LNCaP clone FGC (cell line): ENCODE measurements around the gene HYAL1.

Source experiments
- DNase-seq: peaks from one replicate; pipeline ENCODE4 v3.0.0-alpha.2; 2011; ENCODE audit warnings: low read depth
- H3K4me3 ChIP-seq: 2 replicates; pipeline ENCODE4 v1.5.1; 2011; ENCODE audit warnings: mild to moderate bottlenecking, low read depth, low read length, control low read depth
- TF ChIP-seq, protein P1 (sequence below): IDR thresholded peaks from 2 replicates; pipeline ENCODE4 v1.5.1; 2012; ENCODE audit warnings: mild to moderate bottlenecking; ENCODE audit not compliant: control insufficient read depth, insufficient read depth; ENCODE audit errors: extremely low read depth

HYAL1 gene

DNA sequence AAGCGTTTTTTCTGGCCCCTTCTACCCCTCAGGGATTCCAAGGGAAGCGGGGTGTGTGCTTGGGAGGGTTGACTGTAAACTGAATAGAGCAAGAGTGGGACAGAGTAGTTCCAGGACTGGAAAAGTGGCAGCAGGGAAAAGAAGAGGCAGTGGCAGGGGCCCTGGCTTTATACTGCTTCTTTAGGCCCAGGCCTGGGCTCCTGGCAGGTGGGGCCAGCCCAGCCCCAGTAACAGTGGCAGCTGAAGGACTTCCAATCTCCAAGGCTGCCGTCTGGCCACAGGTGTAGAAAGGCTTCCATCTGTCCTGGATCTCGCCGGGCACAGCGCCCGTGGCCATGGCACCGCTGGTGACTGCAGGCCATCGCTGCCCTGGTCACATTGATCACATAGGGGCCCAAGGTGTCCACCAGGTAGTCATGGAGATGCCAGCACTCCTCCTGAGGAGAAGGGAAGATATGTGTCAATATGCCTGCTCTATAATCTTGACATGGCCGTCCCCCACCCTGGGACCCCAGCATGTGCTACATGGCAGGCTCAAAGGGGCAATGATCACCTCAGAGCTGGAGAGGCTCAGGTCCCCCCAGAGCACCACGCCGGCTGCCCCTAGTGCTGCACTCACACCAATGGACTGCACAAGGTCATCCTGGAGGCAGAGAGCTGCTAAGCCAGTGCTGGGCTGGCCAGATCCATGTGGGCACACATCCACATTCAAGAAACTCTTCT lies 10.1 kb downstream of the HYAL1 start:
- H3K4me3 ChIP-seq = peak overlapping the region; percentile 65
- TF ChIP-seq, protein P1, sequence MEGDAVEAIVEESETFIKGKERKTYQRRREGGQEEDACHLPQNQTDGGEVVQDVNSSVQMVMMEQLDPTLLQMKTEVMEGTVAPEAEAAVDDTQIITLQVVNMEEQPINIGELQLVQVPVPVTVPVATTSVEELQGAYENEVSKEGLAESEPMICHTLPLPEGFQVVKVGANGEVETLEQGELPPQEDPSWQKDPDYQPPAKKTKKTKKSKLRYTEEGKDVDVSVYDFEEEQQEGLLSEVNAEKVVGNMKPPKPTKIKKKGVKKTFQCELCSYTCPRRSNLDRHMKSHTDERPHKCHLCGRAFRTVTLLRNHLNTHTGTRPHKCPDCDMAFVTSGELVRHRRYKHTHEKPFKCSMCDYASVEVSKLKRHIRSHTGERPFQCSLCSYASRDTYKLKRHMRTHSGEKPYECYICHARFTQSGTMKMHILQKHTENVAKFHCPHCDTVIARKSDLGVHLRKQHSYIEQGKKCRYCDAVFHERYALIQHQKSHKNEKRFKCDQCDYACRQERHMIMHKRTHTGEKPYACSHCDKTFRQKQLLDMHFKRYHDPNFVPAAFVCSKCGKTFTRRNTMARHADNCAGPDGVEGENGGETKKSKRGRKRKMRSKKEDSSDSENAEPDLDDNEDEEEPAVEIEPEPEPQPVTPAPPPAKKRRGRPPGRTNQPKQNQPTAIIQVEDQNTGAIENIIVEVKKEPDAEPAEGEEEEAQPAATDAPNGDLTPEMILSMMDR = no peak
- DNase-seq = no peak

DNA sequence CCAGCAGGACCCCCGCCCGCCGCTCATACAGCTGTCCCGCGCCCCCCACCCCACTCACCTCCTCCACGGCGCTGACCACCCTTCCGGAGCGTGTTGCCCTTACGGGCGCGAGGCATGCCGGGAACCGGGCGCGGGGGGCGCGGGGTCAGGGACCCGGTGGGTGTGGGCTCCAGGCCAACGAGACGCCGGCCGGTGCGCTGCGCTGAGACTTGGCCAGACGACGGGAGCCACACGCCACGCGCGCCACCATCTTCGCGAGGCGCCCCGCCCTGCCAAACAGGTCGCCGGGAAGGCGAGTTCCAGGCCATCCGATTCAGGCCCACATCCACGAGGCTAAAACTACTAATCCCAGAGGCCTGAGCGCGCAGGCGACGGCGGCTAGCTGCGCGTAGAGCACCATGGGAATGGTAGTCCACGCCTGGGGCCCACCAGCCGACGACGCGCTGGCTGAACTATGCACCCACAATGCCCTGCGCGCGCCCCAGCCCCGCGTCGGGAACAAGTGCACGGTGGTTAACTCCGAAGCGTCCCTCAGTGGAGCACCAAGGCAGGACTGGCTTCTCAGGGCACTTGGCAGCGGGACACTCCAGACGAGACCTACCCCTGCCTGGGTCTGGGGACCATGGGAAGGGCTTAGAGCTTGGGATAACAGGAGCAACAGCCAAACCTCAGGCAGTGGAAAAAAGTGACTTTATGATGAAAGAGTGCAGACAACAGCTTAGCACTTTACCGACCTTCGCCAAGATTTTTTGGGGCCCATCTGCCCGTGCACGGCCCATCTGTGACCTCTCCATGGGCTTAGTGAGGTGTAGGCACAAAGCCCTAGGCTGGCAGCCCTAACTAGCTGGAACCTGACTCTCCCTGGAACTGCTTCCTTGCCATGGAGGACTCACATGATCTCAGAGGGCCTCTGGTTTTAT lies 11.0 kb downstream of the HYAL1 start, which contains the start of gene IFRD2:
IFRD2 (minus strand) TSS at position 271 of the 920 bp plus-strand sequence; CDS start at position 116, 155 bp downstream.
- H3K4me3 ChIP-seq = peak within 1 kb of the TSS; percentile 65
- peak; percentile 96 for DNase-seq
- TF ChIP-seq, protein P1 = no peak

DNA sequence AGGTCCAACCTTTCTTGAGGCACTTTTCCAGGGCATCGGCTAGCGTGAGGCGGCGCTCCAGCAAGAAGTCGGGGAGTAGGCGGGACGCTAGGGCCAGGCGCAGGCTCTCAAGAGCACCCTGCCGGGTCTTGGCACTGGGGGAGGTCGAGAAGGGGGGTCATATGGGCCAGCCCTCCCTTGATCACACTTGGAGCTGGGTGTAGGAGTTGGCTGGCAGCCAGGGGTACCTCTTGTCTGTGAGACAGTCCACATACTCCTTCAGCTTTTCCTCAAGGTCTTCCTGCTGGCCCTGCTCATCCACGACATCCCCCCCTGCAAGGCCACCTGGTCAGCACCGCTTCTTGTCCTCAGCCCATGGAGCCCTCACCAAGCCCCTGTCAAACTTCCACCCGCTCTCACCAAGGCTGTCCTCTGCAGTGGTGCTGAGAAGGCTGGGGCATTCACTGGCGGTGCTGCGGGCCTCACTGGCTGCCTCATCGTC lies 13.2 kb downstream of the HYAL1 start:
- TF ChIP-seq, protein P1 = no peak
- H3K4me3 ChIP-seq = no peak overlapping the region
- no peak for DNase-seq

DNA sequence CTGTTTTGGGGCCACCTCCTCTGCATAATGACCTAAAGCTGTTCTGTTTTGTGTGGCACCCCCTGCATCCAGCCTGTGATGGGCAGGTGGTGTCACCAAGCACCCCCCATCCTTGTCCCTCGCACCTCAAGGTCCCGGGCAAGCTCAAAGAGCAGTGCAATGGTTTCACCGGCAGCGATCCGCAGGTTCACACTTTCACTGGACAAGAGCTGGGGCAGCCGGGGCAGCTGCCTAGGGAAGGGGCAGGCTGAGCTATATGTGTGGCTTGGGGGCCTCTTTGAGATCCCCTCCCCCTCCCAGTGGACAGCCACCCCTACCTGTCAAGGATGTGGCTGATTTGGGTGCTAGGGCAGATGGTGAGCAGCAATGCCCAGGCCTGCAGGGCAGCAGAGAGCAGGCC lies 14.2 kb downstream of the HYAL1 start:
- no peak for DNase-seq
- no peak overlapping the region for H3K4me3 ChIP-seq
- TF ChIP-seq, protein P1 = no peak

DNA sequence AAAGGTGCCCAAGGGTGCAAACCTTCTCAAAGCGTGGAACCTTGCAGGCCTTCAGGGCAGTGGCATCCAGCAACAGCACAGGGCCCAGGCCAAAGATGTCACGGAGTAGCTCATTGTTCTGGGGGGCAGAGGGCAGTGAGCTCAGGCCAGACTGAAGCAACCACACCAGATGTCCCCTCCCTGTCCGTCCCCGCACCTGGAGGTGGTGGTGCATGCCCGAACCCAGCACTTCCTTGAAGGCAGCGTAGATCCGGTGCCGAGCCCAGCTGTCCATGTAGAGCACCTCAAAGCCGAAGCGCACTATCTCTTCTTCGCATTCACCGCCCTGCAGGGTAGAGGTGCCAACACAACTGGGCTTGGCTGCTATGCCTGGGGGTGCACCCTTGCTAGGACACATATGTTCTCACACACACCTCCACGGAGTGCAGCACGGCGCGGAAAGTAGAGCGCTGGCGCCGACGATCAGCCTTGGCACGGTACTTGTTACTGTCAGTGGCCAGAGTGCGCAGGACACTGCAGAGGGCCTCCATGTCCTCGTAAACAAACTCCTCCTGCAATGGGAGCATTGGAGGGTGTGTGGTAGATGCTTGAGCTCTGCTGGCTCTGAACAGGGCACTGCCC lies 14.9 kb downstream of the HYAL1 start:
- no peak for DNase-seq
- H3K4me3 ChIP-seq = no peak overlapping the region
- TF ChIP-seq, protein P1 = no peak

DNA sequence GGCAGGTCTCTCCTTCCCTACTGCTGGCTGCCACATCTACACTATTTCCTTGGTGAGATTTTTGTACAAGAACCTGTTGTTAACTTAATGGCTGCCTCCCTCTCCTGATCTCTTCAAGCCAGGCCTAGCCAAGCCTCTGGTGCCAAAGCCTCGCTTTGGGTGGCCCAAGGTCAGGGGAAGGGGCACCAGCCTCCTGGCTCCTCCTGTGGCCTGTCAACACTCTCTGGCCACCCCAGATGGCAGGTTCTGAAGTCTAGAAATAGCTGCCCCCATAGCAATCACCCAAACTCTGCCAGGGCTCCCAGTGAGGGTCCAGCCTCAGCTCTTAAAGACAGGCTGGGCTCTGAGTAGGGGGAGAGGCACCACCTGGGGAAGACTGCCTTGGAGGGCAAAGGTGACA lies 16.1 kb downstream of the HYAL1 start:
- no peak overlapping the region for H3K4me3 ChIP-seq
- no peak for DNase-seq
- TF ChIP-seq, protein P1 = no peak
